GM23338 (cell line): ENCODE results near the gene TNNI2. TPM values are rescaled to one million over a fixed set of nuclear protein-coding genes. Genes with fewer than 3 reads are reported as not detected.

Experiments
- ATAC-seq: fragments of 200-7000 bp; cut with Tn5 transposase; 3 replicates; pipeline ENCODE4 v1.9.1; 2020
- DNase-seq: peaks from one replicate; pipeline ENCODE4 v3.0.0-alpha.2; 2015; ENCODE audit warnings: low spot score
- H2AFZ ChIP-seq: fragments of 200-600 bp; sonication (generic); 2 replicates; pipeline ENCODE4 v1.8.0; 2016; ENCODE audit warnings: antibody characterized with exemption, mild to moderate bottlenecking, moderate library complexity
- H3F3A ChIP-seq: fragments of 200-600 bp; sonication (generic); replicated peaks from 2 replicates; pipeline ENCODE4 v1.8.0; 2017; ENCODE audit warnings: antibody characterized with exemption, mixed run types, low read depth
- H3K27ac ChIP-seq: fragments of 200-600 bp; sonication (generic); 2 replicates; pipeline ENCODE4 v1.6.1; 2016; ENCODE audit warnings: low read depth
- H3K27me3 ChIP-seq: fragments of 200-600 bp; sonication (generic); 2 replicates; pipeline ENCODE4 v1.8.0; 2016; ENCODE audit warnings: mild to moderate bottlenecking, mixed run types, moderate library complexity; ENCODE audit not compliant: insufficient read depth
- H3K36me3 ChIP-seq: fragments of 200-600 bp; sonication (generic); 2 replicates; pipeline ENCODE4 v1.8.0; 2016; ENCODE audit warnings: mild to moderate bottlenecking; ENCODE audit not compliant: insufficient read depth
- H3K4me1 ChIP-seq: fragments of 200-600 bp; sonication (generic); 2 replicates; pipeline ENCODE4 v1.8.0; 2016; ENCODE audit warnings: mild to moderate bottlenecking, moderate library complexity; ENCODE audit not compliant: insufficient read depth
- H3K4me2 ChIP-seq: fragments of 200-600 bp; sonication (generic); 2 replicates; pipeline ENCODE4 v1.7.1; 2017; ENCODE audit warnings: mixed run types
- H3K4me3 ChIP-seq: fragments of 200-600 bp; sonication (generic); 2 replicates; pipeline ENCODE4 v1.6.1; 2016; ENCODE audit warnings: mixed run types
- H3K79me2 ChIP-seq: fragments of 200-600 bp; sonication (generic); replicated peaks from 2 replicates; pipeline ENCODE4 v1.8.0; 2017; ENCODE audit warnings: mild to moderate bottlenecking; ENCODE audit not compliant: insufficient read depth
- H3K9me2 ChIP-seq: fragments of 200-600 bp; sonication (generic); 2 replicates; pipeline ENCODE4 v1.8.0; 2017; ENCODE audit not compliant: insufficient read depth
- H4K20me1 ChIP-seq: fragments of 200-600 bp; sonication (generic); replicated peaks from 2 replicates; pipeline ENCODE4 v1.8.0; 2017; ENCODE audit warnings: mild to moderate bottlenecking; ENCODE audit not compliant: insufficient read depth
- H3K27ac Mint-ChIP-seq: 2 replicates; pipeline ENCODE4 v1.8.0; 2020; ENCODE audit warnings: inconsistent platforms, mild to moderate bottlenecking, moderate library complexity, mixed read lengths
- H3K27me3 Mint-ChIP-seq: 3 replicates; pipeline ENCODE4 v1.8.0; 2022; ENCODE audit warnings: low read depth, mild to moderate bottlenecking, moderate library complexity, mixed read lengths, inconsistent platforms; ENCODE audit not compliant: insufficient read depth, poor library complexity
- H3K36me3 Mint-ChIP-seq: 3 replicates; pipeline ENCODE4 v1.8.0; 2021; ENCODE audit warnings: low read depth, mild to moderate bottlenecking, inconsistent platforms, moderate library complexity, mixed read lengths
- H3K4me1 Mint-ChIP-seq: 3 replicates; pipeline ENCODE4 v1.8.0; 2020; ENCODE audit warnings: mild to moderate bottlenecking, inconsistent platforms, mixed read lengths
- H3K4me3 Mint-ChIP-seq: 3 replicates; pipeline ENCODE4 v1.8.0; 2021; ENCODE audit warnings: moderate library complexity, mild to moderate bottlenecking, inconsistent platforms, mixed read lengths
- H3K9me3 Mint-ChIP-seq: 3 replicates; pipeline ENCODE4 v1.8.0; 2020; ENCODE audit warnings: moderate library complexity, mild to moderate bottlenecking, inconsistent platforms, mixed read lengths
- CREB1 ChIP-seq: fragments of 250-450 bp; sonication (Bioruptor Pico); IDR thresholded peaks from 2 replicates; pipeline ENCODE4 v1.5.0; 2020; ENCODE audit warnings: low read depth, mild to moderate bottlenecking, moderate library complexity
- EZH2 ChIP-seq: fragments of 200-600 bp; sonication (generic); IDR thresholded peaks from one replicate; pipeline ENCODE4 v1.8.0; 2017; ENCODE audit warnings: antibody characterized with exemption, mild to moderate bottlenecking, low read depth; ENCODE audit not compliant: unreplicated experiment
- EZH2phosphoT487 ChIP-seq: fragments of 200-600 bp; sonication (generic); IDR thresholded peaks from one replicate; pipeline ENCODE4 v1.8.1; 2018; ENCODE audit warnings: antibody characterized with exemption; ENCODE audit not compliant: unreplicated experiment
- JUNB ChIP-seq: IDR thresholded peaks from one replicate; pipeline ENCODE4 v1.6.1; 2016; ENCODE audit warnings: antibody characterized with exemption; ENCODE audit not compliant: unreplicated experiment
- NANOG ChIP-seq: IDR thresholded peaks from 2 replicates; pipeline ENCODE4 v1.6.1; 2016; ENCODE audit warnings: antibody characterized with exemption, borderline replicate concordance
- POLR2AphosphoS5 ChIP-seq: IDR thresholded peaks from 2 replicates; pipeline ENCODE4 v1.6.1; 2016; ENCODE audit warnings: antibody characterized with exemption, low read depth
- ZNF114 ChIP-seq: fragments of 250-450 bp; sonication (Bioruptor Pico); IDR thresholded peaks from 2 replicates; pipeline ENCODE4 v1.5.0; 2020; ENCODE audit warnings: mild to moderate bottlenecking, moderate library complexity
- ZNF331 ChIP-seq: fragments of 250-450 bp; sonication (Bioruptor Pico); IDR thresholded peaks from 2 replicates; pipeline ENCODE4 v1.5.0; 2020; ENCODE audit warnings: low read depth, mild to moderate bottlenecking, moderate library complexity
- polyA plus RNA-seq: library from polyadenylated mRNA; unstranded; fragments of >200 nt; fragmentation: Nextera tagmentation; extraction: Ambion mirVana; gene quantifications from 2 replicates; pipeline ENCODE4 v1.2.1, GENCODE V29; 2016
- total RNA-seq: library from RNA; depleted of rRNA; stranded (reverse); fragments of >200 nt; shearing (Covaris generic); gene quantifications from 2 replicates; pipeline ENCODE4 v1.2.3, GENCODE V29; 2014
- TF ChIP-seq, protein P1 (sequence below), 2 experiments: fragments of 200-600 bp in 1 of 2; sonication (generic) in 1 of 2; conservative IDR thresholded peaks; 2 replicates each; pipeline versions ENCODE4 v1.5.1 to v1.6.1; 2016 to 2017; ENCODE audit warnings: antibody characterized with exemption in 2 of 2, low read depth in 2 of 2, mild to moderate bottlenecking in 2 of 2, moderate library complexity in 1 of 2
- TF ChIP-seq, protein P2 (sequence below): IDR thresholded peaks from 2 replicates; pipeline ENCODE4 v1.6.1; 2016; ENCODE audit warnings: antibody characterized with exemption
- TF ChIP-seq, protein P3 (sequence below): IDR thresholded peaks from one replicate; pipeline ENCODE4 v1.6.1; 2018; ENCODE audit warnings: antibody characterized with exemption; ENCODE audit not compliant: unreplicated experiment

Gene TNNI2
- total and polyA plus RNA-seq, 2 experiments from 2014 or later = not detected

DNA sequence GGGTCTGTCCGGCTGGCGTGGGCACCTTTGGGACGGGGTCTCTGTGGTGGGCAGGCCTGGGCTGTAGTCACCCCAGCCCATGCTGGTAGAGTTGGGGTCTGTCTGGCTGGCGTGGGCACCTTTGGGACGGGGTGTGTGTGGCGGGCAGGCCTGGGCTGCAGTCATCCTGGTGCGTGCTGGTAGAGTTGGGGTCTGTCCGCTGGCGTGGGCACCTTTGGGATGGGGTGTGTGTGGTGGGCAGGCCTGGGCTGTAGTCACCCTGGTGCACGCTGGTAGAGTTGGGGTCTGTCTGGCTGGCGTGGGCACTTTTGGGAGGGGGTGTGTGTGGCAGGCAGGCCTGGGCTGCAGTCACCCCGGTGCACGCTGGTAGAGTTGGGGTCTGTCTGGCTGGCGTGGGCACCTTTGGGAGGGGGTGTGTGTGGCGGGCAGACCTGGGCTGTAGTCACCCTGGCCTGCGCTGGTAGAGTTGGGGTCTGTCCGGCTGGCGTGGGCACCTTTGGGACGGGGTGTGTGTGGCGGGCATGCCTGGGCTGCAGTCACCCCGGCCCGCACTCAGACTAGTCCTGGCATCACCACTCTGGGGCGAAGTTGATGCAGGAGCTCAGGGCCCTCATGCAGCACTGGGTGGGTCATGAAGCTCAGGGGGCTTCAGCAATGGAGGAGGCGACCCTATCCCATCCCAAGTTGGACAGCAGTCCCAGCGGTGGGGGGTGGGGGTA lies 33.6 kb downstream of the TNNI2 start (continued):
- TF ChIP-seq, protein P1, sequence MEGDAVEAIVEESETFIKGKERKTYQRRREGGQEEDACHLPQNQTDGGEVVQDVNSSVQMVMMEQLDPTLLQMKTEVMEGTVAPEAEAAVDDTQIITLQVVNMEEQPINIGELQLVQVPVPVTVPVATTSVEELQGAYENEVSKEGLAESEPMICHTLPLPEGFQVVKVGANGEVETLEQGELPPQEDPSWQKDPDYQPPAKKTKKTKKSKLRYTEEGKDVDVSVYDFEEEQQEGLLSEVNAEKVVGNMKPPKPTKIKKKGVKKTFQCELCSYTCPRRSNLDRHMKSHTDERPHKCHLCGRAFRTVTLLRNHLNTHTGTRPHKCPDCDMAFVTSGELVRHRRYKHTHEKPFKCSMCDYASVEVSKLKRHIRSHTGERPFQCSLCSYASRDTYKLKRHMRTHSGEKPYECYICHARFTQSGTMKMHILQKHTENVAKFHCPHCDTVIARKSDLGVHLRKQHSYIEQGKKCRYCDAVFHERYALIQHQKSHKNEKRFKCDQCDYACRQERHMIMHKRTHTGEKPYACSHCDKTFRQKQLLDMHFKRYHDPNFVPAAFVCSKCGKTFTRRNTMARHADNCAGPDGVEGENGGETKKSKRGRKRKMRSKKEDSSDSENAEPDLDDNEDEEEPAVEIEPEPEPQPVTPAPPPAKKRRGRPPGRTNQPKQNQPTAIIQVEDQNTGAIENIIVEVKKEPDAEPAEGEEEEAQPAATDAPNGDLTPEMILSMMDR (conservative IDR thresholded peaks at IDR 0.05; ENCODE audit: low read depth in 2 of 2) = no peak
- TF ChIP-seq EZH2phosphoT487 (no peak), POLR2AphosphoS5 (no peak), NANOG (no peak), JUNB (no peak), ZNF331 (CRISPR knock-in tag) (no peak), ZNF114 (CRISPR knock-in tag) (no peak)
- TF ChIP-seq, protein P2, sequence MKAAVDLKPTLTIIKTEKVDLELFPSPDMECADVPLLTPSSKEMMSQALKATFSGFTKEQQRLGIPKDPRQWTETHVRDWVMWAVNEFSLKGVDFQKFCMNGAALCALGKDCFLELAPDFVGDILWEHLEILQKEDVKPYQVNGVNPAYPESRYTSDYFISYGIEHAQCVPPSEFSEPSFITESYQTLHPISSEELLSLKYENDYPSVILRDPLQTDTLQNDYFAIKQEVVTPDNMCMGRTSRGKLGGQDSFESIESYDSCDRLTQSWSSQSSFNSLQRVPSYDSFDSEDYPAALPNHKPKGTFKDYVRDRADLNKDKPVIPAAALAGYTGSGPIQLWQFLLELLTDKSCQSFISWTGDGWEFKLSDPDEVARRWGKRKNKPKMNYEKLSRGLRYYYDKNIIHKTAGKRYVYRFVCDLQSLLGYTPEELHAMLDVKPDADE = no peak
- TF ChIP-seq, protein P3, sequence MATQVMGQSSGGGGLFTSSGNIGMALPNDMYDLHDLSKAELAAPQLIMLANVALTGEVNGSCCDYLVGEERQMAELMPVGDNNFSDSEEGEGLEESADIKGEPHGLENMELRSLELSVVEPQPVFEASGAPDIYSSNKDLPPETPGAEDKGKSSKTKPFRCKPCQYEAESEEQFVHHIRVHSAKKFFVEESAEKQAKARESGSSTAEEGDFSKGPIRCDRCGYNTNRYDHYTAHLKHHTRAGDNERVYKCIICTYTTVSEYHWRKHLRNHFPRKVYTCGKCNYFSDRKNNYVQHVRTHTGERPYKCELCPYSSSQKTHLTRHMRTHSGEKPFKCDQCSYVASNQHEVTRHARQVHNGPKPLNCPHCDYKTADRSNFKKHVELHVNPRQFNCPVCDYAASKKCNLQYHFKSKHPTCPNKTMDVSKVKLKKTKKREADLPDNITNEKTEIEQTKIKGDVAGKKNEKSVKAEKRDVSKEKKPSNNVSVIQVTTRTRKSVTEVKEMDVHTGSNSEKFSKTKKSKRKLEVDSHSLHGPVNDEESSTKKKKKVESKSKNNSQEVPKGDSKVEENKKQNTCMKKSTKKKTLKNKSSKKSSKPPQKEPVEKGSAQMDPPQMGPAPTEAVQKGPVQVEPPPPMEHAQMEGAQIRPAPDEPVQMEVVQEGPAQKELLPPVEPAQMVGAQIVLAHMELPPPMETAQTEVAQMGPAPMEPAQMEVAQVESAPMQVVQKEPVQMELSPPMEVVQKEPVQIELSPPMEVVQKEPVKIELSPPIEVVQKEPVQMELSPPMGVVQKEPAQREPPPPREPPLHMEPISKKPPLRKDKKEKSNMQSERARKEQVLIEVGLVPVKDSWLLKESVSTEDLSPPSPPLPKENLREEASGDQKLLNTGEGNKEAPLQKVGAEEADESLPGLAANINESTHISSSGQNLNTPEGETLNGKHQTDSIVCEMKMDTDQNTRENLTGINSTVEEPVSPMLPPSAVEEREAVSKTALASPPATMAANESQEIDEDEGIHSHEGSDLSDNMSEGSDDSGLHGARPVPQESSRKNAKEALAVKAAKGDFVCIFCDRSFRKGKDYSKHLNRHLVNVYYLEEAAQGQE = no peak

DNA sequence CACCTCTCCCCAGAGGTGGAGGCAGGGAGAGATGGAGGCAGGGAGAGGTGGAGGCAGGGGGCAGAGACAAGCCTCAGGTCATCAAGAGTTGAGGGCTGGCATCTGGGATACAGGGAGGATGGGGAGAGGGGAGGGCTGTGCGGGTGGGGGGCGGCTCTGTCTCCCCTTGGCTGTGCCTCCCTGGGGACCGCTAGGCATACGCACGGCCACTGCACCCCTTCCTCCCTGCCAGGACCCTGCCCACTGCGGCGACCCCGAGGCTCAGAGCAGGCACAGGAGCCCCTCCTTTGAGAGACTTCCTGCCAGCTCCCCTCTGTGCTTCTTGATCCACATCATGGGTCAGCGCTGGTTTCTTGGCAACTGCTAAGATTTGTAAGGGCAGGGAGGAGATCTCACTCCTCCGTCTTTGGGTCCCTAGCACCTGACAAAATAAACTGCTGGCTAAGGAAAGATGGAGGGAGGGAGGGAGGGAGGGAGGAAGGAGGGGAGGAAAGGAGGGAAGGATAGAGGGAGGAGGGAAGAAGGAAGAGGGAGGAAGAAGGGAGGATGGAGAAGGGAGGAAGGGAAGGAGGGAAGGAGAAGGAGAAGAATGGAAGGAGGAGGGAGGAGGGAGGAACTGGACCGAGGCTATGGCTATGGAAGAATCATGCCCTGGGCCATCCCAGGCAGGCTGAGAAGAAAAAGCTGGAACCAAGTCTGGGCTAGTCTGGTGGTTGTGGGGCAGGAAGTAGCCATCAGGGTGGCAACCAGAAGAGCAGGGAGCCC lies 34.4 kb downstream of the TNNI2 start:
- Mint-ChIP-seq H3K27me3 (peaks cover 6% of the 10 kb centered on the region), H3K27ac (no peak overlapping the region), H3K9me3 (no peaks in the 10 kb centered on the region), H3K4me3 (no peak overlapping the region), H3K4me1 (peaks cover 2% of the 10 kb centered on the region; the same call in 2 of the 3 replicates), H3K36me3 (no peaks in the 10 kb centered on the region)
- DNase-seq = no peak
- H3K4me1 ChIP-seq = no peaks in the 10 kb centered on the region
- H3F3A ChIP-seq = no peaks in the 10 kb centered on the region
- H3K79me2 ChIP-seq = no peaks in the 10 kb centered on the region
- no peaks in the 10 kb centered on the region for H4K20me1 ChIP-seq
- H3K27me3 ChIP-seq = no peaks in the 10 kb centered on the region
- H3K4me2 ChIP-seq = no peak overlapping the region
- H3K4me3 ChIP-seq = no peak overlapping the region
- H2AFZ ChIP-seq = no peak overlapping the region
- no peak overlapping the region for H3K27ac ChIP-seq
- no peaks in the 10 kb centered on the region for H3K36me3 ChIP-seq
- H3K9me2 ChIP-seq = no peaks in the 10 kb centered on the region
- ATAC-seq = no peak
- no peak for TF ChIP-seq POLR2AphosphoS5
- TF ChIP-seq JUNB = no peak
- TF ChIP-seq EZH2 = no peak
- TF ChIP-seq CREB1 (CRISPR knock-in tag) = no peak
- no peak for TF ChIP-seq NANOG
- no peak for TF ChIP-seq EZH2phosphoT487
- TF ChIP-seq, protein P2 = no peak
